H1 (cell line): ENCODE data around the gene TAF1D. TPM values are rescaled to one million over a fixed set of nuclear protein-coding genes. Genes with fewer than 3 reads are reported as not detected.

Source experiments
- CREB1 ChIP-seq: IDR thresholded peaks from 2 replicates; pipeline ENCODE4 v1.6.1; 2012; ENCODE audit warnings: inconsistent platforms
- EP300 ChIP-seq, 2 experiments: IDR thresholded peaks; 1 replicate in 1 of 2; 2 replicates in 1 of 2; pipeline ENCODE4 v1.6.1; 2011 to 2012; ENCODE audit warnings: low read depth in 2 of 2, low read length in 2 of 2, mild to moderate bottlenecking in 2 of 2, borderline replicate concordance in 1 of 2, inconsistent platforms in 1 of 2, moderate library complexity in 1 of 2
- KDM1A ChIP-seq: fragments of 200-600, 300-600 bp; sonication (generic); IDR thresholded peaks from 2 replicates; pipeline ENCODE4 v1.7.1; 2016; ENCODE audit warnings: mild to moderate bottlenecking, low read length, borderline replicate concordance
- NANOG ChIP-seq: IDR thresholded peaks from 2 replicates; pipeline ENCODE4 v1.6.1; 2011; ENCODE audit warnings: low read length, low read depth, mild to moderate bottlenecking, inconsistent platforms; ENCODE audit not compliant: insufficient read depth, poor library complexity, severe bottlenecking
- polyA plus RNA-seq, 7 experiments: library from polyadenylated mRNA; depleted of rRNA in 3 of 7; stranded (reverse) in 5 of 7; unstranded in 2 of 7; fragments of >200 nt in 5 of 7; fragments of 200-250 nt in 2 of 7; gene quantifications; 1 replicate in 5 of 7; 2 replicates in 1 of 7; 4 replicates in 1 of 7; pipeline versions ENCODE4 v1.2.1 to v1.2.3, GENCODE V29; 2011 to 2013; ENCODE audit warnings: missing spikeins in 2 of 7, mixed read lengths in 2 of 7
- total RNA-seq: library from RNA; stranded (reverse); fragmentation: NEBNext Ultra II Directional; extraction: Animal tissue kit (Norgen Biotek cat#: 25700); gene quantifications from 2 replicates; pipeline ENCODE4 v1.2.1, GENCODE V29; 2021

Gene TAF1D
- total and polyA plus RNA-seq, 2 of the 8 experiments (the other 6 are each of a cell fraction or from before 2014, with no cell fraction given): 64.7 to 212 TPM

DNA sequence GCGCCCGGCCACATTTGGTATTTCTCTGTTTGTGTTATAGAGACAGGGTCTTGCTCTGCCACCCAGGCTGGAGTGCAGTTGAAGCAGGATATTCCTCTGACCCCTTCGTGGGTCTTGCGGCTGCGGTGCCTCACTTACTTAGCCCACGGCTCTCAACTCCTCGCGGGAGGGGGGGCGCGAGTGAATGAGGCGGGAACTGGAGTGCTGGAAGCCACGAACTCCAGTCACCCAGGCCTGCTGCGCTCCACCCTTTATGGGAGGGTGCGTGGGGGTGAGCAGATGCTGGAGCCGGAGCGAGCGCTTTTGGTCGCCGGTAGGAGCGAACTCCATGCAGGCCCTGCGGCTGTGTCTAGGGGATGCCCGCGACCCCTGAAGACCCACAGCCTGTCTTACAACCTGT lies 2.0 kb upstream of the TAF1D start (continued):
- TF ChIP-seq EP300 (IDR thresholded peaks at IDR 0.05; ENCODE audit: borderline replicate concordance in 1 of 2, low read depth in 2 of 2, low read length in 2 of 2) (no peak), NANOG (no peak), CREB1 (no peak), KDM1A (no peak)
